ENCODE results near the gene ENTPD2.
"Not testable (repeated sequence)": the region's sequence is repeated elsewhere in the genome, so short reads cannot be mapped to it uniquely, and the experiment has no call there.

Gene ENTPD2

DNA sequence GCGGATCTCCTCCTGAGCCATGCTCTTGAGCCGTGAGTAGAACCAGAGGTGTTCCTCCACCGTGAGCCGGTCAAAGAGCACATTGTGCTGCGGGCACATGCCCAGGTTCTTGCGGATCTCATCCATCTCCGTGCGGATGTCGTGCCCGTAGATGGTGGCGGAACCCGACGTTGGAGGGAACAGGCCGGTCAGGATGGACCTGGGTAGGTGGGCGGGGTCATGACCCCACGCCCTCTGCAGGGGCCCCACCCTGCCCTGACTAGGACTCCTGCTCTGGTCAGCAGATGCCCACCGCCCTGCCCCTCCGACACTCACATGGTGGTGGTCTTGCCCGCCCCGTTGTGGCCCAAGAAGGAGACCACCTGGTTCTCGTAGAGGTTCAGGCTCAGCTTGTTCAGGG lies 37.9 kb downstream of the ENTPD2 start:
- DNase-seq (ENCODE audit: low read depth) = no peak

DNA sequence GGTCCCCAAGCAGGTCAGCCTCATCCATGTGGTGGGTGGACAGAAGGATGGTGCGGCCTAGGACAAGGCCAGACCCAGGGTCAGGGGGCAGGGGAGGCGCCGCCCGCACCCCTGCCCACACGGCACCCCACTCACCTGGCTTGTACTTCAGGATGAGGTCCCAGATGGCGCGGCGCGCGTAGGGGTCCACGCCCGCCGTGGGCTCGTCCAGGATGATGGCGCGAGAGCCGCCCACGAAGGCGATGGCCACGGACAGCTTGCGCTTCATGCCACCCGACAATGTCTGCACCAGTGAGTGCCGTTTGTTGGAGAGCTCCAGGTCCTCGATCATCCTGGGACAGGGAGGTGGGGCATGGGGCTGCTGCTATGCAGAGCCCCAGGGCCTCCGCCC lies 38.3 kb downstream of the ENTPD2 start:
- no peak for DNase-seq (ENCODE audit: low read depth)

DNA sequence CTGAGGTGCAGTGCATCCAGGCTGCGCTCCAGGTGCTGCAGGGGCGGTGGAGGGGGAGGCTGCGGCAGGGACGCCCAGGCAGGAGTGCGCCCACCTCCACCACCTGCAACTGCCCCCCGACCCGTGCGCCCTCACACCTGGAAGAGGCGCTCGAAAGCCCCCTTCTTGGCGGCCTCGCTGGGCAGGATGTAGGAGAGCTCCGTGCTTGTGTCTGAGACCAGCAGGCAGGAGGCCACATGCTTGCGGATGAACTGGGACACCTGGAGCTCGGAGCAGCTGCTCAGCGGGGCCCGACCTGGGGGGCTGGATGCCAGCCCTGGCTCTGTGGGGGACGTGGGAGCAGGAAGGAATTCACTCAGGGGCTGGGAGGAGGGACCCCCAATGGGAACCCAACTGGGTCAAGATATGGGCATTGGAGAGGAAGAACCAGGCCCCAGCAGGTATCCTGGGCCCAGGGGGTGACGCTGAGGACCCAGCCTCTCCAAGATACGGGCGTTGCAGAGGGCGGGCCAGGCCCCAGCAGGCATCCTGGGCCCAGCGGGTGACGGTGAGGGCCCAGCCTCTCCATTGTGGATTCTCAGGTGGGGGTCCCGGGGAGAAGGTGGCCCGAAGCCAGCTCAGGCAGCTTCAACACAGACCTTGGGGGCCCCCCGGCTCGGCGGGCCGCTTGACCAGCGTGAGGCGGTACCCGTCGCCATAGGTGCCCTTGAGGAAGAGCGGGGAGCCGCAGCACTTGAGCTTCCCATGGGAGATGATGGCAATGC lies 38.9 kb downstream of the ENTPD2 start:
- no peak for DNase-seq (ENCODE audit: low read depth)

DNA sequence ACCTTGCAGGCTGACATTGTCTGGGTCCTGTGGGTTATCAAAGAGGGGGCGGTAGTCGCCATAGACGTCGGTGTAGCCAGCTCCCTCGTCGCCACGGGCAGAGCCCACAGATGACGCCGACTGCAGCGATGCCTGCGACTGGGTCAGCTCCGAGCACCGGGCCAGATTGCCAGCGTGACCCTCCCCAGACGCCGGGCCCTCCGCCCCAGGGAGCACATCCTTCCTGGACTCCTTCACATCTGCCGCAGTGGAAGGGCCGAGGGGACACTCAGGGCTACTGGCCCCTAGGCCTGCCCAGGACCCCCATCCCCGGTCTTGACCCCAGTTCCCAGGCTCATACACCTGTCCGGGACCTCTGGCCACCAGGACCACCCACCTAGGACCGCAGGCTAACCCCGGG lies 39.7 kb downstream of the ENTPD2 start:
- no peak for DNase-seq (ENCODE audit: low read depth)

DNA sequence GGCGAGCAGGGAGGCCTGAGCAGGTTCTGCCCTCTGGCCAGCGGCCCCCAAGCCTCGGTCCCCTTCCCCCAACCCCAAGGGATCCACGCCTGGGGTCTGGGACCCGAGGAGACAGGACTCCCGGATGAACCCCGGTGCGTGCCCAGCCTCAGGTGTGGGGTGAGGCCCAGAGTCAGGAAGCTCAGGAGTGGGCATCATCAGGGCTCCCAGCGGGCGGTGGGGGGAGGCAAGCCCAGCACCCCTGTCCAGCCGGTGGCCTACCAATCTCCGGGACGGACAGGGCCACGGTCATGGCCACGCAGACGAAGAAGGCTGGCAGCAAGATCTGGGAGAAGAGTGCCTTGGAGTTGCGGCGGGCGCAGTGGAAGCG lies 40.3 kb downstream of the ENTPD2 start:
- no peak for DNase-seq (ENCODE audit: low read depth)

DNA sequence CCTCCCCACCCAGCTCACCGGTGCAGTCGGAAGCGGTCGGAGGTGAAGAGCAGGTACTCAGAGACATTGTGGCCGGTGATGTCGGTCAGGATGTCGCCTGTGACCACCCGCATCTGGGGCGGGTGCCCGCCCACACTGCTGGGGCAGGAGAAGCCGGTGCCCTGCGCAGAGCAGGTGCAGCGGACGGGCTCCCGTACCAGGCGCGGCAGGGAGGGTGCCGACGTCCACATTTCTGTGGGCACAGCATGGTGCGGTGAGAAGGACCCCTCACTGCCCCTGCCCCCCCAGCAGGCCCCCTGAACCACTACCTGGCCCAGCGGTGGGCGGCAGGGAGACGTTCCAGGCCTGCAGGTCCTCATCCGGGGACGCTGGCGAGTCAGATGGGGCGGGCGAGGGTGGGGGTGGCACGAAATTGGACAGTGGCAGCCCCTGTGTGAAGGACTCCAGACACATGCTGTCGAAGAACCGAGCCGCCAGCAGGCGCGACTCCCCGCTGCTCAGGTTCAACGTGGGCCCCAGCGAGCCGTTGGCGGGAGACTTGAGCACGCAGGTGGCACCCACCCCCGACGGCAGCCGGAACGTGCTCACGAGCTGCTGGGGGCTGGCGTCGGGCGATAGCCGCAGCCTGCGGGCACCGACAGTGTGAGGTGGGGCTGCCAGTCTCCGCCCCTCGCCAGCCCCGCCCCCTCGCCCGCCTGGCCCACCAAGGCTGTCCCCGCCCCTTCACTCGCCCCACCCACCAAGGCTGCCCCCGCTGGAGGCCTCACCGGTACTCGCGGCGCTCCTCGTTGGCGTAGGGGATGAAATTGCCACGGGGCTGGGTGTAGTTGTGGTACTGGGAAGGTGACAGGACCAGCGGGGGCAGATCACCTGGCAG lies 40.9 kb downstream of the ENTPD2 start:
- no peak for DNase-seq (ENCODE audit: low read depth)

DNA sequence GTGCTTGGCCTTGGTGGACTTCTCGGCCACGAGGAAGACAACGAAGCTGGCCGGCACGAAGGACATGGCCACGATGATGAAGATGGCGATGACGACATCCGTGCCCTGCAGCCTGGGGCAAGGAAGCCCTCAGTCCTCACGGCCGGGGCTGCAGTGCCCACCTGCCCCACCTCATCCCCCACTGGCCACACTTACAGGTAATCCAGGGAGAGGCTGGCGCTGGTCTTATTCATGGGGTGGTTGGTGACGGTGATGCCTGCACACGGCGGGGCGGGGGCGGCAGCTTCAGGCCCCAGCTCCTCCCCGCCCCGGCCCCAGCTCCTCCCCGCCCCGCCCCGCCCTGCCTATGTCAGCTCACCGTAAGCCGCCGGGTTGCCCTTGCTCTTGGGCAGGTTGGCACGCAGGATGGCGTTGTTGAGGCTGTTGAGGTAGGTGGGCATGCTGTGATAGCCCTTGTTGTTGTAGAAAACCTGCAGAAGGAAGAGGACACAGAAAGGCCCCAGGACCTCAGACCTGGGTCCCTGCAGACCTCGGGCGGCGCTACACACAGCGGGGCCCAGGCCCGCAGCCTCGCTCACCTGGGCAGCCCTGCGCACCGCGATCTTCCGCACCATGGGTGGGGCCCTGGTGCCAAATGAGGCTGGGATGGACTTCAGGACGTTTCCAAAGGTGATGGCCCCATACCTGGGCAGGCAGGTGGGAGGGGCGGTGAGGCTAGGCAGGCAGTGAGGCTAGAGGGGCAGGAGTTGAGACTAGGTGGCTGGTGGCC lies 41.8 kb downstream of the ENTPD2 start:
- DNase-seq (ENCODE audit: low read depth) = no peak

DNA sequence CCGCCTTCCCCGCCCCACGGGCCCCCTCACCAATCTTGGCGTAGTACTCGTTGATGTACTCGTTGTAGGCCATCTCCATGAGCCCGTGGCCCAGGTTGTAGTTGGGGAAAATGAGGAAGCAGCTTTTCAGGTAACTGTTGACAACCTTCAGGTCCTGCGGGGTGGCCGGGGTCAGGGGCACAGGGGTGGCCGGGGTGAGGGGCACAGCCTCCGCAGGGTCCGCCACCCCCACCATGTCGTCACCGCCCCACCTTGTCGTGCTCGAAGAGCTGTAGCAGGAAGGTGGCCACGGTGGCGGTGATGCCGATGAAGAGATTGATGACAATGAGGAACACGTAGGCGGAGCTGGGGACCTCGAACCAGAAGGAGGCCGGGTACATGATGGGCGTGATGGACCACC lies 42.7 kb downstream of the ENTPD2 start:
- no peak for DNase-seq (ENCODE audit: low read depth)

DNA sequence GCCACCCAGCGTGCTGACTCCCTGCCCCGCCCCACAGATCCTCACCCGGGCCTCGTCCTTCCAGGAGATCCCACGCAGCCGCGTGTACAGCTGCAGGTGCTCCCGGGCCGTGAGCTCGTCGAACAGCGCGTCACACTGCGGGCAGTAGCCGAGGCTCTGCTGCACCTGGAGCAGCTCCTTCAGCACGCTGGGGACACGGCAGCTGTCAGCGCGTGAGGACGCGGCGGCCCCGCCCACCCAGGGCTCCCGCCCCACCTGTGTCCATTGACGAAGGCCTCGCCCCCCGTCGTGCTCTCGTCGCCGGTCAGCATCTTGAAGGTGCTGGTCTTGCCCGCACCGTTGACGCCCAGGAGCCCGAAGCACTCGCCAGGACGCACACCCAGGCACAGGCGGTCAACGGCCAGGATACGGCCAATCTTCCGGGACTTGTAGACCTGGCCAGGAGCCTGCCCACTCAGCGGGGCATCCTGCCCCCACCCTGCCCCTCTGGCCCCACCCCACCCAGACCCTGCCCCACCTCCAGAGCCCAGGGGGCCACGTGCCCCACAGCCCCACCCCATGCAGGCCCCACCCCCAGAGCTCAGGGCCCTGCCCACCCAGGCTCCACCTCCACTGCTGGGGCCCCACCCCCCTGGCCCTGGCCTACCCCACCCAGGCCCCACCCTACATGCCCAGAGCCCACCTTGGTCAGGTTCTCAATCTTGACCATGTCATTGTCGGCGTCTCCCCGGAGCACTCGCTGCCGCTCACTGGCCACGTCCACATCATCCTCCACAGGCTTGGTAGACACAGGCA lies 43.7 kb downstream of the ENTPD2 start:
- no peak for DNase-seq (ENCODE audit: low read depth)

DNA sequence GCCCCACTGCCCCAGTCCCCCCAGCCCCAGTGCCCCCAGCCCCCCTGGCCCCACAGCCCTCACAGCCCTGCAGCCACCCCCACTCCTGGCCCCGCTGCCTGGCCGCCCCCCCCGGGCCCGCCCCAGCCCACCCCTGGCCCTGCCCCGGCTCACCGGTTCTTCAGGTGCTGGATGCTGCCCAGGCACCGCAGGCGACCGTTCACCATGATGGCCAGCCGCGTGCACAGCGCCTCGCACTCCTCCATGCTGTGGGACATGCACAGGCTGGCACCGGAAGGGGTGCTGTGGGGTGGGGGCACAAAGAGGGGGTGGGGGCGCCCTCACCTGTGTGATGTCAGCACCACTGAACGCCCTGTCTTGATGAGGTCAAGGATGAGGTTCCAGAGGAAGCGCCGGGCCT lies 44.6 kb downstream of the ENTPD2 start:
- no peak for DNase-seq (ENCODE audit: low read depth)

DNA sequence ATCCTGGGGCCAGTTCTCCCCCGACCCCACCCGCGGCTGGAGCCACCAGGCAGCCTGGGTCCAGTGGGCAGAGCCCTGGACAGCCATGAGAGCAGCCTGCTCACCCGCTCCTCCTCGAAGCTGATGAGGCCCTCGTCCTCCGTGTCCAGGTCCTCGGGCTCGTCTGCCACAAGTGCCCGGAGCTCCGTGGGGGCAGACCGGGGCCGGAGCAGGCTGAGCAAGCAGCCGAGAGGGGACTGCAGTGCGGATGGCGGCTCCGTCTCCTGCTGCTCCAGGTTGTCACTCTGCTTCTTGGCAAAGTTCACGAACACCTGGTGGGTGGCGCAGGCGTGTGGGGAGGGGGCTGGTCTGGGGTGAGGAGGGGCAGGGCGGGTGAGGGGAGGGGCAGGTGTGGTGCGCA lies 45.5 kb downstream of the ENTPD2 start:
- no peak for DNase-seq (ENCODE audit: low read depth)

DNA sequence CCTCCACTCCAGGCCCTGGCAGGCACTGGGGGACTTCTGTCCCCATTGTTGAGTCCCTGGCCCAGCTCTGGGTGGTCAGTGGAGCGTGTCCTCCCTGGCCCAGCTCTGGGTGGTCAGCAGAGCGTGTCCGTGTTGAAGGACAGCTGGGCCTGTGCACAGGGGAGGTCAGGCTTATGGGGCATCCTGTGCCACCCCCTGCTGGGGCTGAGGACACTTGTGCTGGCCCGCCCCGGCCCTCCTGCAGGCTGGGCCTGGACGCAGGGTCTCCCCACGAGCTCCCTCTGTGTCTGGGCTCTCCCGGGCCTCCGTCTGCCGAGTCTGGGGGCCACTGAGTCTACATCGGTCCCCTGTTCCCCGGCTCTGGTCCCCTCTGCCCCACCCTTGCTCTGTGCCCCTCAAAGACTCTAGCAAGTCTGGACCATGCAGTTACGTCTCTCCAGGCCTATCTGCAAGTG lies 46.0 kb downstream of the ENTPD2 start:
- no peak for DNase-seq (ENCODE audit: low read depth)

DNA sequence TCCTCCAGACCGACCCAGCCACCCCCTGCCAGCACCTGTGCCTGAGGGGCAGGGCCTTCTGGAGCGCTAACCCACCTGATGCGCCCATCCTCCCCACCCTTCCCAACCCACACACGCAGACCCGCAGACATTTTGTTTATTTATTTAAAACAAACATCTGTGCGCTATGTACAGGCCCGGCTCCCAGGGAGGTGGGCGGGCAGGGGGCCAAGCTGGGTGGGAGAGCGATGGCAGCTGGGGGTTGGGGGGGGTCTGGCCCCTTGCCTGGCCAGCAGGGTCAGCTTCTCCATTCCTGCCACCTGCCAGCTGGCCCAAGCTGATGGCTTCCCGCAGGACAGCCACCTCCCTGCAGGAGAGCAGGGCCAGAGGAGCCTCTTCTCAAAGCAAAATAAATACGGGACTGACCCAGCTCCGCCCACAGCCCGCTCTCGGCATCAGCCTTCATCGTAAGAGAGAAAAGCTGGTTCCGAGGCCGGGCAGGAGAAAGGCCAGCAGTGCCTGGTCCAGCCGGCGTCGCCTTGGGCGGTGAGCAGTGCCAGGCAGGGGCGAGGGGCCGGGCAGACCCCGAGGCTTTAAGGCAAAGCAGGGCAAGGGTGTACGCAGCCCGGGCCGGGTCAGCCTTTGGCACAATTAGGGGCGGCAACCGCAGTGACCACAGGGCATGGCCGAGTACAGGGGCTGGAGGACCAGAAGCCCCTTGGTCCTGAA lies 46.6 kb downstream of the ENTPD2 start:
- DNase-seq (ENCODE audit: low read depth) = no peak

DNA sequence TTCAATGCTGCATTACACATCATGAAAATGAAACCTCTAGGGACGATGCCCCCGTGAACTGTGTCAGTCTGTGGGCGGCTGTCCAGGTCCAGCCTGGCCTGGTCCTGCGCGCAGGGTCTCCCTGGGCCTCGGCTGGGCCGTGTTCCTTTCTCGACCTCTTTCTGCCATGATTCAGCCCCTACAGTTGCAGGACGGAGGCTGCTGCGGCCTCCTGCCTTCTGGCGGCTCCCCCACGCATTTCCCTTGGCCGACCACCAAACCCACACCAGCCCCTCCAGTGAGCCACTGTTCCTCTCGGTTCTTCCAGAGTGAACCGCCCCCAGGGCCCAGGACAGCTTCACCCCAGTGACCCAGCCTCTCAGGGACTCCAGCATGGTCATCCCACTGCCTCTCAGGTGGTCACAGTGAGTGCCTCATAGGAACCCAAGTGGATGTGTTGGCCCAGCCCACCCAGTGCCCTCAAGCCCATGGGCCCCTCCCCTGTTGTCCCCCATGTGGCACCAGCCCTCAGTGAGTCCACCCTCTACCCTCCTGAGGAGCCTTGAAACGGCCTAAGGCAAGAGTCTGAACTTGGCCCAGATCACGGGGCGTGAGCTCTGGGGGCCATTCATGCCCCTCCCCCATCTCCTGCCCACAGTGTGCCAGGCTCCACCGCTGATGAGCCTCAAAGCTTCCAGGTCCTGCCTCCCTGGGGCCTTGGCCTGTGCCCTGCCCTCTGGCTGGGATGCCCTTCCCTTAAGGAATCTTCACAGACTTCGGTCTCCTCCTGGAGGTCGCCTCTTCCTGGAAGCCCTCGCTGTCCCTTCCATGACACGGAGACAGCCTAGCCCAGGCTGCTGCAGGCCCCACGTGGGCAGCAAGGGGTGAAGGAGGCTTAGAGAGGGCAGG lies 47.5 kb downstream of the ENTPD2 start:
- DNase-seq (ENCODE audit: low read depth) = no peak

DNA sequence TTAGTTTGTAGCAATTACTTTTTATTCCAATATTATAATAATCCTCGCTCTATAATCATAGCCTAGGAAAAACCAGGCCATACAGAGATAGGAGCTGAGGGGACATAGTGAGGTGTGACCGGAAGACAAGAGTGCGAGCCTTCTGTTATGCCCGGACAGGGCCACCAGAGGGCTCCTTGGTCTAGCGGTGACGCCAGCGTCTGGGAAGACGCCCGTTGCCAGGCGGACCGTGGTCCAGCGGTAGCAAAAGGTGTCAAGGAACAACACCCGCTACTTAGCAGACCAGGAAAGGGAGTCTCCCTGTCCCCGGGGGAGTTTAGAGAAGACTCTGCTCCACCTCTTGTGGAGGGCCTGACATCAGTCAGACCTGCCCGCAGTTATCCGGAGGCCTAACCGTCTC lies 49.6 kb downstream of the ENTPD2 start:
- DNase-seq (ENCODE audit: low read depth) = not testable (repeated sequence)

DNA sequence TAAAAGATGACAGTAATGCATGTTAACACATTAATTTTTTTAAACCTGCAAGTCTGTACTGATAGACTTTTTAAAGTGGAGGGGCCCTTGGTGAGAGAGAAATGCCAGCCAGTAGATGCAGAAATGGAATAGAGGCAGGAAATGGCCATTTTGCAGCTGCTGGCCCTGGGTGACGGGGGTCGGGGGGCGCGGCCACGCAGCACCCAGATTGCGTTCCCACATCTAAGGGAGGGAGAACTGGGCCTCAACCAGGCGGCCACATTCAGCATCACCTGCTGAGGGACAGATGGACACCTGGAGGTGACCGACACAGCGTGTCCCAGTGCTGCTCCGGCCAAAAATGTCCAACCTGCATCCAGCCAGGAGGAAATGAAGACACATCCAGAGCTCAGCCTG lies 51.2 kb downstream of the ENTPD2 start:
- no peak for DNase-seq (ENCODE audit: low read depth)

DNA sequence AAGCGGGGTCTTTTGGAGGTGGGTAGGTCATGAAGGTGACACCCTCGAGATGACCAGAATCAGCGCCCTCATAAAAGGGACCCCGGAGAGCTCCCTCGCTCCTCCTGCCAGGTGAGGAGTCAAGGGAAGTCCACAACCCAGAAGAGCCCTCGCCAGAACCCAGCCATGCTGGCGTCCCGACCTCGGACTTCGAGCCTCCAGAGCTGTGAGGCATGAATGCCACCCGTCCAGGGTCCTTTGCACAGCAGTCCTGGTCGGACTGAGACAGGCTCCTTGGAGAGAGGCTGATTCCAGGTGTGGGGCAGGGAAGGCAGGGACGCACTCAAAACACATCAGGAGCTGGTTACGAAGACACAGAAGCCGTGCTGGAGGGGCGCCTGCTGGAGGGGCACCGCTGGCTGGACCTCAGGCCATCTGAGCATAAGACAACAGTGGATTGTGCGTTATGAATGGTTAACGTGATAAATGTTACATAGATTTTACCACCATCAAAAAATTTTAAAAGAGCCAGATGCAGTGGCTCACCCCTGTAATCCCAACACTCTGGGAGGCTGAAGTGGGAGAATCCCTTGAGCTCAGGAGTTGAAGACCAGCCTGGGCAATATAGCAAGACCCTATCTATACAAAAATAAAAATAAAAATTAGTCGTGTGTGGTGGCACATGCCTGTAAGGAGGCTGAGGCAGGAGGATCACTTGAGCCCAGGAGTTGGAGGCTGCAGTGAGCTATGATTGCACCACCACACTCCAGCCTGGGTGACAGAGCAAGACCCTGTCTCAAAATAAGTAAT lies 51.8 kb downstream of the ENTPD2 start:
- DNase-seq (ENCODE audit: low read depth) = no peak

DNA sequence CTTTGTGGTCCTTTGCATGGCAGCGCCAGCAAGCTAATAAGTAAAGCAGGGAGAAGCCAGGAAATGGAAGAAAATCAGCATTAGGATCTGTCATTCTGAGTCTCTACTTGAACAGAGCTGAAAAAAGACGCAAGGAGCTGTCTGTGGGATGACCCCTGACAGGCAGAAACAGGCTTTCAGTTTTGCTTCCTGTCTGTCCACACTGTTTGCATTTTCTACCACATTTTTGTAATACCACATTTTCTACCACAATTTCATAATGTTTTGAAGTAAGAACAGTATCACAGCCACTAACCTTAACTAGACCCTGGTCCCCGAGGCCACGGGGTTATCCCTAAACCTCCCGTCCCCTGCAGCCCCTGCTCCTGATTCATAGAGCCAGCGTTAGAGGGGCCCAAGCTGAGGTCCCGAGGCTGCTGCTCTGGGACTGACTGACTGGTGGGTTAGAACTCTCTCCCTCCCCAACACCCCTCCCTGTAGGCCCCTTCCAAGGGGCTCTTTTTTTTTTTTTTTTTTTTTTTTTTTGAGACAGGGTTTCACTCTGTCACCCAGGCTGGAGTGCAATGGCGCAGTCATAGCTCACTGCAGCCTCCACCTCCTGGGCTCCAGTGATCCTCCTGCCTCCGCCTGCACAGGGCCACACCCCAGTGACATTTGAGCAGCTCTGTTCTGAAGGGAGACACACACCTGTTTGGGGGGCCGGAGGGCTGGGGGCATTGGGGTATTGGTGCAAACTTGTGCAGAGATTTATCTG lies 53.5 kb downstream of the ENTPD2 start:
- peak; percentile 50 for DNase-seq (ENCODE audit: low read depth)

All from non-pigmented ciliary epithelial cell (primary cell).